NCI-H526 (cell line): Measurements from ENCODE around the gene TMPRSS9.

ENCODE experiments used
- DNase-seq, 2 experiments: peaks; one replicate each; lab custom pipeline; 2025; lab: John Stamatoyannopoulos, UW

The TMPRSS9 gene

GRCh38 chr19:2329501-2329916 lies 30.6 kb upstream of the TMPRSS9 start:
- no peak for DNase-seq

- no peak for DNase-seq
Measured at GRCh38 chr19:2330255-2330631, 29.8 kb upstream of the TMPRSS9 start.

GRCh38 chr19:2330632-2331284 lies 29.3 kb upstream of the TMPRSS9 start:
- DNase-seq, result peak in 1 of 2 experiments; percentile 42

- no peak for DNase-seq
Measured at GRCh38 chr19:2331601-2332246, 28.3 kb upstream of the TMPRSS9 start.

GRCh38 chr19:2332341-2333026 lies 27.6 kb upstream of the TMPRSS9 start:
- peak; percentile 47 to 67 for DNase-seq

GRCh38 chr19:2333027-2333806 lies 26.8 kb upstream of the TMPRSS9 start:
- peak; percentile 54 to 81 for DNase-seq

GRCh38 chr19:2333807-2334211 lies 26.3 kb upstream of the TMPRSS9 start:
- no peak for DNase-seq

- DNase-seq, result no peak
Measured at GRCh38 chr19:2334426-2334825, 25.6 kb upstream of the TMPRSS9 start.

- DNase-seq, result no peak
Measured at GRCh38 chr19:2334986-2335846, 24.8 kb upstream of the TMPRSS9 start.

GRCh38 chr19:2335848-2336247 lies 24.2 kb upstream of the TMPRSS9 start:
- DNase-seq, result no peak

GRCh38 chr19:2336528-2337328 lies 23.3 kb upstream of the TMPRSS9 start:
- DNase-seq, result no peak

GRCh38 chr19:2337329-2337707 lies 22.7 kb upstream of the TMPRSS9 start:
- DNase-seq, result peak in 1 of 2 experiments; percentile 26

GRCh38 chr19:2338055-2338615 lies 21.9 kb upstream of the TMPRSS9 start:
- DNase-seq, result no peak

- DNase-seq, result no peak
Measured at GRCh38 chr19:2338751-2339643, 21.1 kb upstream of the TMPRSS9 start.

GRCh38 chr19:2339644-2340310 lies 20.3 kb upstream of the TMPRSS9 start:
- no peak for DNase-seq

- no peak for DNase-seq
Measured at GRCh38 chr19:2340496-2341243, 19.4 kb upstream of the TMPRSS9 start.

- no peak for DNase-seq
Measured at GRCh38 chr19:2341244-2341751, 18.8 kb upstream of the TMPRSS9 start.

GRCh38 chr19:2341982-2342381 lies 18.1 kb upstream of the TMPRSS9 start:
- DNase-seq, result no peak
